Lung microvascular endothelial cell (primary cell): ENCODE data around the gene PGAP3. TPM values are rescaled to one million over a fixed set of nuclear protein-coding genes. Genes with fewer than 3 reads are reported as not detected.
A peak's percentile ranks its signal among the peaks of the same experiment; 100 is the strongest.
"Not testable (repeated sequence)": the region's sequence is repeated elsewhere in the genome, so short reads cannot be mapped to it uniquely, and the experiment has no call there.

Experiments used
- DNase-seq, 2 donors: peaks; one replicate each; pipeline versions ENCODE4 v3.0.0 to v3.0.0-alpha.2; 2010; ENCODE audit warnings: low read depth in 2 of 2
- total RNA-seq: library from RNA; depleted of rRNA; stranded (reverse); fragments of >200 nt; gene quantifications from 2 replicates; pipeline ENCODE4 v1.2.1, GENCODE V29; 2014

The PGAP3 gene, protein sequence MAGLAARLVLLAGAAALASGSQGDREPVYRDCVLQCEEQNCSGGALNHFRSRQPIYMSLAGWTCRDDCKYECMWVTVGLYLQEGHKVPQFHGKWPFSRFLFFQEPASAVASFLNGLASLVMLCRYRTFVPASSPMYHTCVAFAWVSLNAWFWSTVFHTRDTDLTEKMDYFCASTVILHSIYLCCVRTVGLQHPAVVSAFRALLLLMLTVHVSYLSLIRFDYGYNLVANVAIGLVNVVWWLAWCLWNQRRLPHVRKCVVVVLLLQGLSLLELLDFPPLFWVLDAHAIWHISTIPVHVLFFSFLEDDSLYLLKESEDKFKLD
- total RNA-seq, result 3.2 and 3.3 TPM in 2 replicates

- peak; percentile 86 to 94 for DNase-seq
Observed at GRCh38 chr17:39687546-39688474, at the start of gene PGAP3. Gene PGAP3, minus strand, starts transcription at chr17:39688057. Its CDS starts 43 bp downstream, at chr17:39688014.

DNA sequence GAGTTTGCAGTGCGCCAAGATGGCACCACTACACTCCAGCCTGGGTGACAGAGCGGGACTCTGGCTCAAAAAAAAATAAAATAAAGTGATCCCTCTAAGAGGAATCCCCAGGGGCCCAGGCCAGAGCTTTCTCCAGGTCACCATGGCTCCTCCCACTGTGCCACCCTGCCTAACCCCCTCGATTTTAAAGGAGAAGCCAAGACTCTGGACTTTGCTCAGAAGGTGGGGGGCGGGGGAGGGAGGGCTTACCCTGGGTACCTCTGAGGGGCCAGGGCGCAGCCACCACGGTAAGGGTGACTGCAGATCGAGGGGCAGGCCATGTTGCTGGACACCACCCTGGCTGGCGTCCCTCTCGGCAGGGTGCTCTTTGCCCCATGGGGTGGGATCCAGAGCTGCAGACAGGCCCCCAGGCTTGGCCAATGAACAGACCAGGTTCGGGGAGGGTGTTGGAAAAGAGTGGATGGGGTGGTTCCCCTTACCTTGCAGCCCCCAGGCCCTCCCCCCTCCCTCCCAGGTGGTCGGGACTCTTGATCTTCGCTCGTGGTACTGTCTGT lies 49.4 kb upstream of the PGAP3 start:
- no peak for DNase-seq

DNA sequence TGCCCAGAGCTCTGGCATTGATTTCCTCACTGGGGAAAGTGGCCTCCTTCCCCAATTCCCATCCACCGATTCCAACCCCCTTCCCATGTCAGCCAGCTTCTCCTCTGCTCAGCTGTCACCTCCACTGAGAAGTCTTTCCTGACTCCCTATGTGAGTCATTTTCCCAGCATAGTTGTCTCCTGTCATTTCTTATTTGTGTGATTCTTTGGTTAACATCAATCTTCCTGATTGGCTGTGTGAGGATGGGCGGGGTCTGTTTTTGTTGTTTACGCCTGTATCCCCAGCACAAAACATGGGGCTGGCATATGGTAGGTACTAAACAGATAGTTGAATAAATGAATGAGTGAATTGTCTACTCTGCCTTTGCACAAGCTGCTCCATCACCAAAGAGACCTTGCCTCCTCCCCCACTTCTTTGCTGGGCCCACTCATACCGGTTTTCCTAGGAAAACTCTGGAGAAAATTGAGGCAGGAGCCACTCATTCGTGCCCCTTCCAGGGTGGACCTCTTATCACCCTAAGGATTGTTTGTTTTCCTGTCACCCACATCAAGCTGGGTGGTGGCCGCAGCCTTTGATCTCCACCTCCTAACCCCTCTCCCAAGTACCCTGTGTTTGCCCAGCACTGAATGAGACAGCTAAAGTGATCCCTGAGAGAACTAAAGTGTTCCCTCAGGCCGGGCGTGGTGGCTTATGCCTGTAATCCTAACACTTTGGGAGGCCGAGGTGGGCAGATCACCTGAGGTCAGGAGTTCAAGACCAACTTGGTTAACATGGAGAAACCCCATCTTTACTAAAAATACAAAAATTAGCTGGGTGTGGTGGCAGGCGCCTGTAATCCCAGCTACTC lies 48.7 kb upstream of the PGAP3 start:
- DNase-seq, result peak in 1 of 2 donors; percentile 20

GRCh38 chr17:39735882-39736281 lies 48.0 kb upstream of the PGAP3 start:
- no peak for DNase-seq

GRCh38 chr17:39732586-39732985 lies 44.7 kb upstream of the PGAP3 start:
- DNase-seq, result no peak

GRCh38 chr17:39730095-39730921 lies 42.5 kb upstream of the PGAP3 start, which contains the start of gene MIEN1:
Gene MIEN1, minus strand, starts transcription at chr17:39730532. Its CDS starts 37 bp downstream, at chr17:39730495.
- DNase-seq, result peak; percentile 83 to 90

DNA sequence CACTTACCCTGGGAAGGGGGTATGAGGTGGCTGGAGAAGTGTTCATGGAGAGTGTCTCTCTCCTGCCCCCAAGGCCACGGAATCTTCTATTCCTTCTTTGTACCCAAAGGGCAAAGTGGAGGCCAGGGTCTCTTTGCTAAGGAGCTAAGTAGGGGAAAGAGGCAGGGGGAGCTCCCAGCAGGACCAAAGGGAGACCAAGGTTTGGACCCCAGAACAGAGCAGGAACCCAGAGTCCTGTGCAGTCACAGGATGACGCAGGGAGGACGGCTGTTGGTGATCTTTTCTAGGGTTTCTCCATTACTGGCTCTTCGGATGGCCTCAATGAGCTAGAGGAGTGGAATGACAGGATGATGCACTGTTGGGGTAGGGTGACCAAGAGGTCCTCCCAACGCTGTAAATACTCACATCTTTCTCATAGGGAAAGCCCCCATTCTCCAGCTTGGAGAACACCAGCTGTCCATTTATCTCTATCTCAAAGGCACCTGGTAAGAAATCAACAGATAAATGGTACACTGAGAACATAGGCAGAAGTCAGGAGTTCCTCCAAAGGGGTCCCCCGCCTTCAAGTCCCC lies 41.5 kb upstream of the PGAP3 start:
- no peak for DNase-seq

- no peak for DNase-seq
Observed at GRCh38 chr17:39727556-39727955, 39.7 kb upstream of the PGAP3 start.

- no peak for DNase-seq
Observed at GRCh38 chr17:39726617-39727016, 38.8 kb upstream of the PGAP3 start.

DNA sequence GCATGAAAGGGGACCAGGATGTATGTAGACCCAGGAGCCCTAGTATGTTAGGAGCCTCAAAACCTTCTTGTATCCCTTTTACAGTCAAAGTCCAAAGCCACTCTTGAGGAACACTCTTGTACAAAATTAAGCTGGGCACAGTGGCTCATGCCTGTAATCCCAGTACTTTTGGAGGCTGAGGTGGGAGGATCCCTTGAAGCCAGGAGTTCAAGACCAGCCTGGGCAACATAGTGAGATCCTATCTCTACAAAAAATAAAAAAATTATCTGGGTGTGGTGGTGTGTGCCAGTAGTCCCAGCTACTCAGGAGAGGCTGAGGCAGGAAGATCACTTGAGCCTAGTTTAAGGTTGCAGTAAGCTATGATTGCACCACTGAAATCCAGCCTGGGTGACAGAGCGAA lies 38.1 kb upstream of the PGAP3 start:
- DNase-seq, result not testable (repeated sequence)

- no peak for DNase-seq
Observed at GRCh38 chr17:39724731-39725130, 36.9 kb upstream of the PGAP3 start.

- DNase-seq, result no peak
Observed at GRCh38 chr17:39722965-39723848, 35.4 kb upstream of the PGAP3 start.

DNA sequence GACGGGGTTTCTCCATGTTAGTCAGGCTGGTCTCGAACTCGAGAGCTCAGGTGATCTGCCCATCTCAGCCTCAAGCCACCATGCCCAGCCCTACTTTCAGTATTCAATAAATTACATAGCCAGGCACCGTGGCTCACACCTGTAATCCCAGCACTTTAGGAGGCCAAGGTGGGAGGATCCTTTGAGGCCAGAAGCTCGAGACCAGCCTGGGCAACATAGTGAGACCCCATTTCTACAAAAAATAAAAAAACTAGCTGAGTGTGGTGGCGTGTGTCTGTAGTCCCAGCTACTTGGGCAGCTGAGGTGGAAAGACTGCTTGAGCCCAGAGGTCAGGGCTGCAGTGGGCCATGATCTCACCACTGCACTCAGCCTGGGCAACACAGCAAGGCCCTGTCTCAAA lies 34.2 kb upstream of the PGAP3 start:
- DNase-seq, result no peak

DNA sequence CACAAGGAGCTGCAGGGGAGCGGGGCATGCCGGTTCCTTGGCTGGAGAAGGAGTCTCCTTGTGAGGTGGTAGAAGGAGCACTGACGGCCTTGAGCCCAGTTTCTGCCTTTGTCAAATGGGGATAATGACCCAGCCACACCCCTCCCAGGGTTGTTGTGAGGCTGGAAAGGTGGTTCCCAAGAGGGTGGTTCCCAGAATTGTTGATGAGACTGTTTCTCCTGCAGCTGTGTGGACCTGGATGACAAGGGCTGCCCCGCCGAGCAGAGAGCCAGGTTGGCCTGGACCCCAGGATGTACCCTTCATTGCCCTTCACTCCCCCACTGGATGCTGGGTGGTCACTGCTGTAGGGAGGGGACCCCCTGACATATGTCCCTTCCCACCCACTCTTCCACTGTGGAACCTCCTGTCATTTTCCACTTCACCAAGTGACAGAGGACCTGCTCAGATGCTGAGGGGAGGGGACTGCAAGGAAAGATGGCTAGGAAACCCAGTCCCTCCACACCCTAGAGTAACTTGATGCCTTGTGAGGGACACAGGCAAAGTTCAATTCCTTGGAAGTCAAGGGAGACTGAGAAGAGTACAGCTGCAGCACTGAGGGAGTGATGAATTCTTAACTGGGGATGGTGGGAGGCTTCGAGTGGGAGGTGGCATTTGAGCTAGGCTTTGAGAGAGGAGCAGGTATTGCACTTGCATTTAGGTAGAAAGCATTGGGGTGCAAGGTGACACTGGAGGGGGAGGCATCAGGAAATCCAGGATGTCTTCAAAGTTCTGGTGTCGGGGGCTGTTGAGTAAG lies 31.9 kb upstream of the PGAP3 start:
- DNase-seq, result no peak

DNA sequence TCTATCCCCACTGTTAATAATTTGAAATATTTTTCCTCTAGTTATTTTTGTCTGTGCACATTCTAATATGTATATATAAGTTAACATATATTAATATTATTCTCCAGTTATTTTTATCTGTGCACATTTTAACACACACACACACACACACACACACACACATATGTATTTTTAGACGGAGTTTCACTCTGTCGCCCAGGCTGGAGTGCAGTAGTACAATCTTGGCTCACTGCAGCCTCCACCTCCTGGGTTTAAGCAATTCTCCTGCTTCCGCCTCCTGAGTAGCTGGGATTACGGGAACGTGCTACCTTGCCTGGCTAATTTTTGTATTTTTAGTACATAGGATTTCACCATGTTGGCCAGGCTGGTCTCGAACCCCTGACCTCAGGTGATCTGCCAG lies 29.8 kb upstream of the PGAP3 start:
- DNase-seq, result no peak

DNA sequence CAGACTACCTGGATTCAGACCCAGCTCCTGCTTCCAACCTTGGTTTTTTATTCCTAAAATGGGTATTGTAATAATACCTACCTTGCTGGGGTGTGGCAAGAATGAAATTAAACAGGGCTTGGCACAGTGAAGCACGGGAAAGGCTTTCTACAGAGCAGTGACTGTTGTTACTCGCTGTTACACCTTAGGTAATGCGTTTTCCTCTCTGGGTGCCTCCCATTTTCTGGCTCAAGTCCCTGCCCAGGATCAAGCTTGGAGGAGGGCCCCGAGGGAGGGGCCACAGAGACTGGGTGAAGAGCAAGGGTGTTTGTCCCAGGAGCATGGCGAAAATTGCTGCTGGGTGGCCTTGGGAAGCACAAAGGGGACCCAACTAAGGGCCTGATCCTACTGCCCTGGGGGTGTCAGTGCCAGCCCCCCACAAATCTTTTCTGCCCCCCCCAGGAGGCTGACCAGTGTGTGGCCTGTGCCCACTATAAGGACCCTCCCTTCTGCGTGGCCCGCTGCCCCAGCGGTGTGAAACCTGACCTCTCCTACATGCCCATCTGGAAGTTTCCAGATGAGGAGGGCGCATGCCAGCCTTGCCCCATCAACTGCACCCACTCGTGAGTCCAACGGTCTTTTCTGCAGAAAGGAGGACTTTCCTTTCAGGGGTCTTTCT lies 29.2 kb upstream of the PGAP3 start:
- DNase-seq, result no peak

- no peak for DNase-seq
Observed at GRCh38 chr17:39716073-39716818, 28.4 kb upstream of the PGAP3 start.
